GM12878 (cell line): Measurements from ENCODE around the gene IMMP2L.

Experiments
- ATF2 ChIP-seq: IDR thresholded peaks from 2 replicates; pipeline ENCODE4 v1.6.1; 2012; ENCODE audit warnings: low read length, inconsistent platforms
- ATF3 ChIP-seq: IDR thresholded peaks from 2 replicates; pipeline ENCODE4 v1.6.1; 2011; ENCODE audit warnings: low read depth, mild to moderate bottlenecking, low read length, moderate library complexity, borderline replicate concordance; ENCODE audit errors: extremely low read depth
- ATF7 ChIP-seq: fragments of 450-650 bp; IDR thresholded peaks from 2 replicates; pipeline ENCODE4 v1.6.1; 2016; ENCODE audit warnings: low read depth, mild to moderate bottlenecking
- CEBPB ChIP-seq, 2 experiments: fragments of 150-350 bp in 1 of 2; IDR thresholded peaks; 2 replicates each; pipeline ENCODE4 v1.6.1; 2012 to 2014; ENCODE audit warnings: low read depth in 2 of 2, low read length in 2 of 2, borderline replicate concordance in 1 of 2, inconsistent platforms in 1 of 2
- CTCF ChIP-seq, 3 experiments: IDR thresholded peaks in 2 of 3; conservative IDR thresholded peaks in 1 of 3; 2 replicates each; pipeline ENCODE4 v1.5.1; 2011; ENCODE audit warnings: low read depth in 3 of 3, low read length in 3 of 3, mild to moderate bottlenecking in 3 of 3, control low read depth in 2 of 3, moderate library complexity in 2 of 3, inconsistent platforms in 1 of 3, mixed read lengths in 1 of 3; ENCODE audit not compliant: control insufficient read depth in 2 of 3, insufficient read depth in 1 of 3; ENCODE audit errors: extremely low read depth in 1 of 3
- DPF2 ChIP-seq: fragments of 450-650 bp; IDR thresholded peaks from 2 replicates; pipeline ENCODE4 v1.6.1; 2017; ENCODE audit warnings: mild to moderate bottlenecking
- EP300 ChIP-seq, 2 experiments: fragments of 150-350 bp in 1 of 2; IDR thresholded peaks; 2 replicates each; pipeline ENCODE4 v1.6.1; 2011 to 2012; ENCODE audit warnings: low read depth in 2 of 2, low read length in 2 of 2, borderline replicate concordance in 1 of 2, improper control_type of control experiment in 1 of 2, inconsistent platforms in 1 of 2; ENCODE audit not compliant: control insufficient read depth in 1 of 2
- KDM1A ChIP-seq: fragments of 200-600 bp; sonication (generic); IDR thresholded peaks from 2 replicates; pipeline ENCODE4 v1.6.1; 2016; ENCODE audit warnings: borderline replicate concordance
- LARP7 ChIP-seq: fragments of 450-650 bp; IDR thresholded peaks from 2 replicates; pipeline ENCODE4 v1.6.1; 2017; ENCODE audit warnings: mild to moderate bottlenecking
- MAX ChIP-seq: IDR thresholded peaks from 2 replicates; pipeline ENCODE4 v1.6.1; 2012; ENCODE audit warnings: low read depth, low read length, improper control_type of control experiment
- POLR2A ChIP-seq: IDR thresholded peaks from 2 replicates; pipeline ENCODE4 v1.6.1; 2011; ENCODE audit warnings: low read depth, mild to moderate bottlenecking, low read length
- RAD21 ChIP-seq: IDR thresholded peaks from 2 replicates; pipeline ENCODE4 v1.6.1; 2011; ENCODE audit warnings: mild to moderate bottlenecking, low read depth, low read length, moderate library complexity; ENCODE audit not compliant: insufficient read depth
- RBBP5 ChIP-seq: fragments of 200-600 bp; sonication (generic); conservative IDR thresholded peaks from 2 replicates; pipeline ENCODE4 v1.6.1; 2016
- RUNX3 ChIP-seq: IDR thresholded peaks from 2 replicates; pipeline ENCODE4 v1.6.1; 2012; ENCODE audit warnings: low read length, inconsistent platforms

- TF ChIP-seq KDM1A (no peak), CEBPB (IDR thresholded peaks at IDR 0.05; ENCODE audit: borderline replicate concordance in 1 of 2, low read depth in 2 of 2, low read length in 2 of 2) (no peak), ATF3 (no peak), RBBP5 (no peak), DPF2 (no peak), MAX (no peak), ATF7 (no peak), CTCF (IDR thresholded peaks at IDR 0.05 in 2 of 3, conservative IDR thresholded peaks at IDR 0.05 in 1 of 3; ENCODE audit: control insufficient read depth in 2 of 3, extremely low read depth in 1 of 3, insufficient read depth in 1 of 3, low read depth in 3 of 3, low read length in 3 of 3) (no peak), RUNX3 (no peak), EP300 (IDR thresholded peaks at IDR 0.05; ENCODE audit: borderline replicate concordance in 1 of 2, control insufficient read depth in 1 of 2, low read depth in 2 of 2, low read length in 2 of 2) (no peak), RAD21 (no peak), POLR2A (no peak), ATF2 (no peak), LARP7 (no peak)
Measured at GRCh38 chr7:111047595-111047994, 514.7 kb downstream of the IMMP2L start.
